ENCODE results near the gene PPM1E. TPM values are rescaled to one million over a fixed set of nuclear protein-coding genes. Genes with fewer than 3 reads are reported as not detected.

The PPM1E gene
- total and polyA plus RNA-seq, 2 of the 8 experiments (the other 6 are each of a cell fraction or from before 2014, with no cell fraction given) = 5.0 to 10.4 TPM

GRCh38 chr17:58786586-58787295 lies 31.1 kb downstream of the PPM1E start:
- Histone ChIP-seq H2BK120ac (replicated peaks; ENCODE audit: low read depth, low read length) (no peak overlapping the region), H2BK15ac (ENCODE audit: low read length) (no peak overlapping the region), H3K56ac (replicated peaks; ENCODE audit: insufficient read length, low read depth, low read length) (no peak overlapping the region), H3K4ac (replicated peaks; ENCODE audit: insufficient read length, low read depth, low read length) (no peak overlapping the region), H4K20me1 (replicated peaks in 1 of 2; ENCODE audit: control insufficient read depth in 1 of 2, insufficient read depth in 2 of 2, low read length in 2 of 2) (no peaks in the 10 kb centered on the region), H3K23me2 (ENCODE audit: low read depth, low read length) (no peaks in the 10 kb centered on the region), H3K79me2 (ENCODE audit: control insufficient read depth in 1 of 2, insufficient read depth in 2 of 2, low read length in 2 of 2) (no peaks in the 10 kb centered on the region), H3K9me3 (ENCODE audit: insufficient read depth in 2 of 2, low read depth in 1 of 2, low read length in 1 of 2) (no peaks in the 10 kb centered on the region), H3K4me1 (replicated peaks in 1 of 4; ENCODE audit: control insufficient read depth in 3 of 4, insufficient read depth in 4 of 4, low read length in 3 of 4) (no peaks in the 10 kb centered on the region), H4K91ac (replicated peaks; ENCODE audit: insufficient read length, low read length) (no peak overlapping the region), H2AK5ac (ENCODE audit: low read depth, low read length) (no peak overlapping the region), H3K23ac (ENCODE audit: insufficient read length) (no peak overlapping the region), H3K27me3 (replicated peaks in 1 of 4; ENCODE audit: control insufficient read depth in 3 of 4, extremely low read depth in 1 of 4, insufficient read depth in 3 of 4, low read length in 3 of 4) (no peaks in the 10 kb centered on the region), H4K5ac (ENCODE audit: insufficient read length, low read depth, low read length) (no peak overlapping the region), H2BK12ac (ENCODE audit: low read depth, low read length) (no peak overlapping the region), H3K14ac (ENCODE audit: insufficient read length) (no peak overlapping the region), H3K9ac (replicated peaks in 1 of 4; ENCODE audit: extremely low read depth in 1 of 4, low read depth in 3 of 4, low read length in 3 of 4) (no peak overlapping the region), H3K18ac (ENCODE audit: extremely low read depth, low read length) (no peak overlapping the region), H2BK20ac (ENCODE audit: low read length) (no peak overlapping the region), H2BK5ac (ENCODE audit: low read depth, low read length) (no peak overlapping the region), H3K36me3 (ENCODE audit: control insufficient read depth in 2 of 4, insufficient read depth in 4 of 4, low read length in 3 of 4) (no peaks in the 10 kb centered on the region), H2AFZ (ENCODE audit: low read length) (no peak overlapping the region), H3K79me1 (ENCODE audit: low read depth, low read length) (no peaks in the 10 kb centered on the region), H3K4me3 (ENCODE audit: extremely low read depth in 1 of 4, insufficient read depth in 2 of 4, low read depth in 3 of 4, low read length in 4 of 4) (no peak overlapping the region), H4K8ac (ENCODE audit: extremely low read depth, insufficient read depth, low read length) (no peak overlapping the region), H3K27ac (ENCODE audit: low read depth, low read length) (no peak overlapping the region), H3K4me2 (ENCODE audit: insufficient read depth in 1 of 2, low read depth in 2 of 2, low read length in 2 of 2) (no peak overlapping the region)
- POLR2A ChIA-PET (ENCODE audit: partially characterized antibody) = interaction anchor here (1.2 kb wide), 1 partner anchor 139 kb away, joined by 3 read pairs; no protein-coding TSS in a partner anchor
- WGBS, 2 experiments (ENCODE audit: extremely low coverage in 1 of 2, insufficient coverage in 1 of 2, insufficient read length in 1 of 2, insufficient replicate concordance in 2 of 2, low coverage in 1 of 2, low lambda C conversion rate in 2 of 2, missing lambda C conversion rate in 1 of 2) = 94% methylated on average over 3 of the region's 3 CpGs; no CpG with 5 or more reads in 1 of the 2 experiments
- no peak for FAIRE-seq
- no peak for DNase-seq (ENCODE audit: low read depth in 1 of 2, low spot score in 2 of 2)
- CTCF ChIA-PET (ENCODE audit: partially characterized antibody) = interaction anchor here (0.7 kb wide), 1 partner anchor 18 kb away, joined by 3 read pairs; no protein-coding TSS in a partner anchor
- no peak for TF ChIP-seq CREB1 (IDR thresholded peaks at IDR 0.05)
- no peak for TF ChIP-seq RBBP5 (IDR thresholded peaks at IDR 0.05; ENCODE audit: borderline replicate concordance, low read depth, low read length)
- no peak for TF ChIP-seq EZH2 (IDR thresholded peaks at IDR 0.05; ENCODE audit: low read depth, low read length, severe bottlenecking)
- TF ChIP-seq CTCF (IDR thresholded peaks at IDR 0.05; ENCODE audit: control extremely low read depth in 1 of 3, insufficient read depth in 1 of 3, low read depth in 1 of 3, low read length in 3 of 3) = no peak
- no peak for TF ChIP-seq SIN3A (conservative IDR thresholded peaks at IDR 0.05 in 1 of 2, IDR thresholded peaks at IDR 0.05 in 1 of 2; ENCODE audit: low read depth in 1 of 2, low read length in 2 of 2)
- TF ChIP-seq SP4 (IDR thresholded peaks at IDR 0.05; ENCODE audit: low read length) = no peak
- no peak for TF ChIP-seq KDM5A (IDR thresholded peaks at IDR 0.05; ENCODE audit: low read length)
- TF ChIP-seq TEAD4 (IDR thresholded peaks at IDR 0.05; ENCODE audit: low read depth, low read length) = no peak
- no peak for TF ChIP-seq TCF12 (IDR thresholded peaks at IDR 0.05; ENCODE audit: low read depth, low read length)
- no peak for TF ChIP-seq ASH2L (IDR thresholded peaks at IDR 0.05; ENCODE audit: low read length)
- no peak for TF ChIP-seq GABPA (IDR thresholded peaks at IDR 0.05; ENCODE audit: borderline replicate concordance, insufficient read depth, low read length)

Measured in H1 (cell line).